ENCODE measurements around the gene KDM2B. TPM values are rescaled to one million over a fixed set of nuclear protein-coding genes. Genes with fewer than 3 reads are reported as not detected.

The KDM2B gene
- total and polyA plus RNA-seq, 10 of the 15 experiments (the other 5 are each of a cell fraction or from before 2014, with no cell fraction given) = 13.6 to 124 (median 40.4) TPM

GRCh38 chr12:121626087-121626852 is 45.4 kb upstream of the KDM2B start, which contains the start of gene ORAI1 (continued):
- TF ChIP-seq ZBTB33 (IDR thresholded peaks at IDR 0.05) (no peak), NR2F1 (conservative IDR thresholded peaks at IDR 0.05) (peak; percentile 84), TCF7 (IDR thresholded peaks at IDR 0.05; ENCODE audit: borderline replicate concordance) (no peak), CHD2 (IDR thresholded peaks at IDR 0.05; ENCODE audit: borderline replicate concordance, low read depth, low read length) (no peak), RBBP5 (conservative IDR thresholded peaks at IDR 0.05) (no peak), CREM (IDR thresholded peaks at IDR 0.05; ENCODE audit: low read depth) (no peak), ZNF592 (IDR thresholded peaks at IDR 0.05) (peak; percentile 16; the same call in 1 of the 2 replicates), KAT2A (conservative IDR thresholded peaks at IDR 0.05; ENCODE audit: control insufficient read depth, low read depth, low read length) (no peak)

All from GM12878 (cell line).